SIG-M5 treated with dmso at 0.1 percent for 504 hours (cell line): ENCODE measurements around the gene FLII.
A peak's percentile ranks its signal among the peaks of the same experiment; 100 is the strongest.

ENCODE experiments used
- DNase-seq: peaks from one replicate; lab custom pipeline; 2025; ENCODE audit not compliant: unreplicated experiment; lab: John Stamatoyannopoulos, UW

Gene FLII

DNA sequence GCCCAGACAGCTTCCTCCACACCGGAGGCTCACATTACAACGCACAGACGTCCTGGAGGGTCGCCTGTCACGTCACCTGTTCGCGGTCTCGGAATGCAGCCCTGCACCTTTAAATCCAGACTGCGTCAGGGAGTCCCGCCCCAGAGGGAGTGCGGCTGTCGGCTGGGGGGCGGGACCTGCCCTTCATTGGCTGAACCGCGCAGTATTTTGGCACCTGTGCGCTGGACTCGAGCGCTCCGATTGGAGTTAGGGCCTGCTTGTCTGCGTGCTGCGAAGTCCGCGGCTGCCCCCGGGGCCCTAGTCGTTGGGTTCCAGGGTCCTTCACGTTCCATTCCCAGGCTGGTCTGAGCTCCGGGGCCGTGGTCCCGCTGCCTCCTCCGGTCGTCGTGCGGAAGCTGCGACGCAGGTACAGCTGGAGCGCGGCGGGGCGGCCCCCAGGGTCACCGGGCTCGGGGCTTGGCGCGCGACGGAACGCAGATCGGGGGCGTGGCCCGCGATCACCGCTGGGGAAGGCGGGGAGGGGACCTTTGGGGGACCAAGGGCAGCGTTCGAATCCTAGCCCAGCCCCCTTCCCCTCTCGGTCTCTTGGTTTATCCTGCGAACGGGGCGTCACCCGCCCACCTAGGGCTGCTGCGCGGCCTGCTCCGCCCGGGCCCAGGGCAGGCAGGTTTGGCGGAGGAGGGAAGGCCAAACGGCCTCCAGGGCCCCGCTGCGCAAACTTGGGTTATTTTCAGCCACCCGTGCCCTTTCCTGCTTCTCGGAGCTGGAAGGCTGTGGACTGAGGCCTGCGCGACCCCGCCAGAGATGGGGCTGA, 2.0 kb upstream of the FLII start, which contains the start of gene MIEF2:
TSS of gene MIEF2 (plus strand) at position 331 of the 814 bp plus-strand sequence. CDS start 2,059 bp downstream, outside the sequence.
- DNase-seq, result peak; percentile 95

DNA sequence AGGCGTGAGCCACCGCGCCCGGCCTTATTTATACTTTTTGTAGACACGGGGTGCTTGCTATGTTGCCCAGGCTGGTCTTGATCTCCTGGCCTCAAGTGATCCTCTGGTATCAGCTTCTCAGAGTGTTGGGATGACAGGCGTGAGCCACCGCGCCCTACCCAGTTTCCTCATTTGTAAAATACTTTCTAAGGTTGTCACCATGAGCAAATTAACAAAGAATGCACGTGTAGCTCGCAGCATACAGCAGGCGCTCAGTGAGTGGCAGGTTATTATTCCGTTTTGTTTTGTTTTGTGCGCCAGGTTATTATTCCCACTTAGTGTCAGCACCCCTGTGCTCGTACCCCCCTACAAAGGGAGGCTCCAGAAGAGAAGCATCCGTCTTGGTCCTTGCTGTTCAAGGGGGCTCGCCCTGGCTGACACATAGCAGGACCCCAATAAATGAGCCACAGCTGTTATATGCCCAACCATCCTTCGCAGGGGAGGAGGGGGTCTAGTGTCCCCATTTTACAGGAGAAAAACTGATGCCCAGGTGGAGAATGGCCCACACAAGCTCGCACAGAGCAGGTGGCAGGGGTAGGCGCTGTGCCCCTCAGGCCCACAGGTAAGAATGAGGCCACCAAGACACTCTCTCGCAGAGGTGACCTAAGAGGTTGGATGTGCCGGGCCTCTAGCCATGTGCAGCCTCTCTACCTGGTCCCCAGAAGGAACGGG, 1.2 kb upstream of the FLII start:
- DNase-seq, result no peak

- DNase-seq, result peak; percentile 57
Observed at GRCh38 chr17:18257982-18258355, 569 bp downstream of the FLII start.

GRCh38 chr17:18257268-18257981, 1.1 kb downstream of the FLII start:
- DNase-seq, result peak; percentile 2

DNA sequence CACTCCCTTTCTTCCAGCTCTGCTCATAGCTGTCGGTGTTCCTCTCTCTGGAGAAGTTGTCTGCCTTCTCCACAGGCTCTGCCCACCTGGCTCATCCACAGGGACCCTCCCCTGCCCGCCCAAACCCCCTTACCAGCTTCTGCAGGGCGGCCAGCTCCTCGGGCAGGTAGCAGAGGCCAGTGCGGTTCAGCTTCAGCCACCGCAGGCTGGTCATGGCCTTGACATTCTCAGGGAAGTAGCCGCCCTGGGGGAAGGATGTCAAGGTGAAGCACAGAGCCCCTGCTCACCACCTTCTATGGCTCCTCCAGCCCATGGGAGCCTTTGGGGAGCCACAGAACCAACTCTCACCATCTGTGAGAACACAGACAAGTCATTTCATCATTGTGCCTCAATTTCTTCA, 1.8 kb downstream of the FLII start:
- no peak for DNase-seq

DNA sequence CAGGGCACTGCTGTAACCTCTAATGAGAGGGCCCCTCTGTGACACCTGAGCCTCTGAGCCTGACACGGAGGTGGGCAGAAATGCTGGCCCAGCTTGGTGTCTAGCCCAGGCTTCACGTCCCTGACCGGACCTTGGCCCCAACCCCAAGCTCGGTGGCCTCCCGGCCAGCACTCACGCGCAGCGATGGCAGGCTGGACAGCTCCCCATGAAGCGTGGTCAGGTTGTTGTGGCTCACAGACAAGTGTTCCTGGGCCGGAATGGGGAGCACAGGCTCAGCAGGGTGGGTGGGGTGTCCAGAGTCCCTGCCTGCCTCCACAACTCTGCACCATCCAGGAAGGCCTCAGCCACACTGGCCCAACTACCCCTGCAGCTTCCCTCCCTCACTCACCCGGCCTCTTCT, 2.2 kb downstream of the FLII start:
- DNase-seq, result no peak

DNA sequence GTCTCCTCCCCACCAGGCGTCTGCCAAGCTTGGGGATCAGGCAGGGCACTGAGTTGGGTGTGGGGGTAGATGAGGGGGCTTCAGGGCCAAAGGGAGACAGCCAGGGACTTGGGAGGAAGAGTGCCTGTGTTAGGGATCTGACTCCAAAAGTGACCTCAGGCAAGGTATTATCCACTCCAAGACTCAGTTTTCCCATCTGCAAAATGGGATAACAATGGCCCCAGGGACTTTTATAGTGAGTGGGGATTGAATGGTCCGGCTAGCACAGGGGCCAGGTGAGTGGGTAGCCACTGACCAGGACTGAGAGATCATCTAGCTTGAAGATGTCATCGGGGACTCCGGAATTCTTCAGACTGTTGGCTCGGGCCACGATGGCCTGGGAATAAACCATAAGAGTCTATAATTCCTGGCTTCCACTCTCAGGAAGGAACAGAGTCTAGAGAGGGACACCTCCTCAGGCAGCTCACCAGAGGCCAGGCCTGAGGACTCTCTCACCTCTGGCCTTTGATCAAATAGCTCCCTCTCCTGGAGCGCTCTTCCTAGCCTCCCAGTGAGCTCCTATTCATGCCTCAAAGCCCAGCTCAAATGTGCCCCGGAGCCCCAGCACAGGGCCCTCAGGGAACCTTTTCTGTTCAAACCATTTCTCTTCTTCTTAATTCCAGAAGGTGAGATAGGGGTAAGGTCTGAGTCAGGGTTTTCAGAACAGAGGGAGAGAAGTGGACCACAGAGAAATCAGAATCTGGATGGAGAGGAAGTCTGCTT, 3.5 kb downstream of the FLII start:
- DNase-seq, result no peak

GRCh38 chr17:18253947-18254821, 4.4 kb downstream of the FLII start:
- DNase-seq, result no peak

DNA sequence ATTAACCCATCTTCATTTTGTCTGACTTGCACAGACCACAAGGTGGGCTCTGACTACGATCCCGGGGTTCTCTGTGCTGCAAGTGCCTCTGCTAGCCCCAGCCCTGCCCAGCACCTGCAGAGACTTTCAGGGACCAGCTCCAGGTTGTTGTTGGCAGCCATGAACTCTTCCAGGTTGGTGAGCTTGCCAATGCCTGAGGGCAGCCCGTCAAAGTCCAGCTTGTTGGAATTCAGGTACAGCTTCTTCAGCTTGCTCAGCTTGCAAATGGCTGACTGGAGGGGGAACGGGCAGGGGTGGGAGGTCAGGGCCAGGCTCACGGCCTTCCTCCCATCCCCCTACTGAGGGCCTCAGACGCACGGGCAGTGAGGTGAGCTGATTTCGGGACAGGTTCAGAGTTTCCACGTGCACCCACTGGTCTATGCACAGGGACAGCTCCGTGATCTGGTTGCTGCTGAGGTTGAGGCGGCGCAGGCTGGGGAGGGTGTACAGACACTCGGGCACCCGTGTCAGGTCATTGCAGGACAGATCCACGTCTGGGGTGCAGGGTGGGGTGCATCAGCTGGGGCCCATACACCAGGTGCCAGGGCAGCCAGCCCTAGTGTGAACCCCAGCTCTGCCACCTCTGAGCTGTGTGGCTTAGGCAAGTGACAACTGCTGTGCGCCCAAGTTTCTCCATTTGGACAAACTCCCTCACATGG, 5.2 kb downstream of the FLII start:
- no peak for DNase-seq

DNA sequence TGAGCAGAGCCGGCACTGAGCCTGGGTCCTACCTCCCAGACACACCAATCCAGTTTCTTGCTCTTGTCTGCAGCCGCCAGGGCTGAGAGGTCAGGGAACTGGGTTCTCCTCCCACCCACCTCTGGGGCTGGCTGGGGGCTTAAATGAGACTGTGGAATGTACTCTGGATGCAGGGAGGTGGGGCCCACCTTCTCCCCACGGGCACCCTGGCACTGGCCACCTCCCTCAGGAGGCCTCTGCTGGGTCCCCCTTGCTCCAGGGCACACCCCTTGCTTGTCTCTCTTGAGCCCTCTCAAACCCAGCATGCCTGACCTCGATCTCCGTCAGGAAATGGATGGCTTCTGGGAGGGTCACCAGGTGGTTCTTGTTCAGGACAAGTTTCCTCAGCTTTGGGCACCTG, 6.4 kb downstream of the FLII start:
- no peak for DNase-seq

DNA sequence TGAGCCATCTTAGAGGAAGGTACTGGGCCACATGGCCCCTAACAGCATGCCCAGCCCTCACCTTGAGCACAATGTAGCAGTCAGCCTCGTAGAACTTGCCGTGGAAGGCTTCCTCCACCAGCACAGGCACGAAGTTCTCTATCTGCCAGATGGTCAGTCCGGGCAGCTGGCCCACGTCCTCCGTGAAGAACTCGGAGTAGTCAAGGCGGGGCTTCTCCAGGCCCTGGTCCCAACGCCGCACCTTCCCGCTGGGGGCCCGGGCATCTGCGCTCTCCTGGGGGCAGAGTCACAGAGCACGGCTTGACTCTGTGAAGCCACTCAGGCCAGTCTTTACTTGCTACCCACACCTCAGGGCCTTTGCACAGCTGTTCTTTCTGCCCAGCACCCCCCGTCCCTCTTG, 7.3 kb downstream of the FLII start:
- DNase-seq, result no peak

GRCh38 chr17:18250708-18251107, 7.8 kb downstream of the FLII start:
- no peak for DNase-seq

DNA sequence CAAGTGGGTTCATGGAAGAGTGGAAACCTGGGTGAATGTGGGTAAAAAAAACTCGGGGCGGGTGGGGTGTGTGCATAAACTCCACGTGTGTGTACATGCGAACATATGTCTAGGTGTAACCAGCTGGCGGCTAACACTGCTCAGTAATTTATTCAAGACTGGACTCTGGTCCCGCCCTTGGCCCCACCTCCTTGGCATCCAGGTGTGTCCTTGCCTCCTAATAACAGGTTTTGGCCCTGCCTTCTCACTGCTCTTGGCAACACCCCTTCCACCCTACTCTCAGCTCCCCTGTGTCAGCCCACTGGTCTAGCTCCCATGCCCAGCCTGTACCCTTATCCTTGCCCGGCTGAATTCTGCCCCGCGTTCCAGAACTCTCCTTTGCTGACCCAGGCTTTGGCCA, 8.3 kb downstream of the FLII start:
- DNase-seq, result peak; percentile 27

DNA sequence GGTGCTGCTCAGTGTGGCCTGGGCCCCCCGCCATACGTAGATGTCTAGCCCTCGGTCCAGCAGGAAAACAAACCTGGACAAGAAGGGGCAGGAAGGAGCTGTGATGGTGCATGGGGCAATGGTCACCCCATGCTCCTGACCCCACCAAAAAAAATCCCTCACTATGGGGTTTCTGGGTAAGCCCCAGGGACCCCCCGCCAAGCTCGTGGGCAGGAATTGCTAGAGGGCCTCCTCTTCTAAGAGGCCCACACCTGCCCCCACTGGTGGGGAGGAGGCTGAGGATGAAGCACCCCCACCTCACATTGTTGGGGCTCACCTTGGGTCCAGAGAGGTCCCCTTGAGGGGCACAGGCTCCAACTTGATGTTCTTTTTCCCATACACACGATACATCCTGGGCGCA, 9.7 kb downstream of the FLII start:
- no peak for DNase-seq

DNA sequence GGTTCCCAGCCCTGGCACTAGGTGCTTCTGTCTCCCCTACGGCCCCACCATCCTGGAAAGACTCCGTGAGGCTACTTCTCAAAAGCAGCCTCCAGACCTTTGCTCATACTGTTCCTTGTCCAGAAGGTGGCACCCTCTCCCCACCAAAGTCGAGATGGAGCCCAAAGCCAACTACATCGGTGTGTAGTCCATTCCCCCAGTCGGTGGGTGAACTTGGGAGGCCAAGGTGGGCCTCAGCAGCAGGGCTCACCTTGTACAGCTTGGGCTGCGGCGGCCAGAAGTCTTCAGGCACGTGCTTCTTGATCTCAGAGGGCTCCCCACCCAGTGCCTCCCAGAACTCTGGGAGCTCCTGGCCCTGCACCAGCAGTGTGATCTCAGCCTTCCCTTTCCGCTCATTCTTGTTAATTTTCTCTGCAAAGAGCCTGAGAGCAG, 10.2 kb downstream of the FLII start:
- DNase-seq, result peak; percentile 74

DNA sequence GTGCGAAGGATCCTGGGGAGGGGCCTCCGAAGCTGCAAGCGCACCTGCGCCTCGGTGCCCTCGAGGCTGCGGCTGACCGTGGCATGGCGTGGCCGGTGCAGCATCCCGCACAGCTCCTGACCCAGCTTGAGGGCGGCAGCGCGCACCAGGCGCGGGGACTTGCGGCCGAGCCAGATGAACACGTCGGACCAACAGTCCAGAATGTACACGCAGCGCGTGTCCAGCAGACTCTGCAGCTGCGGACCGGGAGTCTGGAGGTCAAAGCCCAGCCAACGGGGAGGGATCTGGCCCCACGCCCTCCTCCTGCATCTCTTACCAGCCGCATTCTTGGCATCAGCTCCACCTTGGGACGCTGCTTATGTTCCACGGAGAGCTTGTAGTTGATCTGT, 10.9 kb downstream of the FLII start:
- DNase-seq, result no peak

GRCh38 chr17:18246880-18247612, 11.5 kb downstream of the FLII start:
- peak; percentile 14 for DNase-seq

DNA sequence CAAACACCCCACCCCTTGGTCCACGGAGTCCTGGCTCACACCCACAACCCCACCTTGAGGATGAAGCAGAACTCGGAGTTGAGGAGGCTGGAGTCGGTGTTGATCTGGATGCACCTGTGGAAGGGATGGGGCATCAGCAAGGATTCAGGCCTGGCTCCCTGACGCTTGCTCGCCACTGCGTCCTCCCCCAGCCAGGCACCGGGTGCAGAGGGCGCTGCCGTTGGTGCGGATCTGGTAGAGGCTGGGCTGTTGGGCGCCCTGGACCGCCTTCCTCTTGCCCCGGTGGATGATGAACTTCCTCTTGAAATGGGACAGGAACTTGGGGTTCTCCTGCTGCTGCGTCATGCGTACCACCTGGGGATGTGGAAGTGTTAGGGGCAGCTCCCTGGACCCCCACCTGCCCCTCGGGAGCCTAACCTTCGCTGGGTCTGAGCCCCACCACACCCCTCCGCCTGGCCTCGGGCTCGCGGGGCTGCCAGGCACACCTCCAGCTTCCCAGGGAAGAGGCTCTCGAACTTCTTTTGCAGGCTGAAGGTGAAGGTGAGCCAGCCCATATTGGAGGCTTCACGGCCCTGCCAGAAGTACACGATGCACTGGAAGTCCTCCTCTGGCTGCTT, 12.3 kb downstream of the FLII start:
- no peak for DNase-seq
